SK-N-SH (cell line): Measurements from ENCODE around the gene SSTR3. TPM values are rescaled to one million over a fixed set of nuclear protein-coding genes. Genes with fewer than 3 reads are reported as not detected.

Source experiments
- CTCF ChIA-PET: fragments of 300-600, 350-600 bp; formaldehyde crosslinking; extraction: SDS; loops from one replicate; lab custom pipeline; 2021; lab: Yijun Ruan, JAX
- POLR2A ChIA-PET: fragments of 350-600 bp; sonication (Branson Sonifier 250); formaldehyde crosslinking; extraction: SDS; loops from one replicate; lab custom pipeline; 2020; ENCODE audit warnings: antibody characterized with exemption, inconsistent platforms; lab: Yijun Ruan, JAX
- DNase-seq: peaks from one replicate; pipeline ENCODE4 v3.0.0; 2012
- H2AFZ ChIP-seq: fragments of 200-600 bp; sonication (generic); 2 replicates; pipeline ENCODE4 v1.8.1; 2016; ENCODE audit warnings: antibody characterized with exemption, mild to moderate bottlenecking, low read depth
- H3F3A ChIP-seq: fragments of 200-600 bp; sonication (generic); replicated peaks from 2 replicates; pipeline ENCODE3; 2016; ENCODE audit warnings: antibody characterized with exemption, mild to moderate bottlenecking; ENCODE audit not compliant: insufficient read depth
- H3K27ac ChIP-seq, 2 experiments: fragments of 200-500 bp in 1 of 2; fragments of 200-600 bp in 1 of 2; sonication (Bioruptor generic) in 1 of 2; sonication (generic), shearing (Covaris generic) in 1 of 2; 2 replicates each; pipeline versions ENCODE4 v1.5.1 to v1.6.1; 2014 to 2016; ENCODE audit warnings: low read depth in 2 of 2, inconsistent platforms in 1 of 2, low read length in 1 of 2, mild to moderate bottlenecking in 1 of 2, mixed read lengths in 1 of 2
- H3K27me3 ChIP-seq: fragments of 200-600 bp; sonication (generic), shearing (Covaris generic); 2 replicates; pipeline ENCODE4 v1.6.1; 2016; ENCODE audit warnings: mixed run types; ENCODE audit not compliant: insufficient read depth
- H3K36me3 ChIP-seq, 2 experiments: fragments of 200-500 bp in 1 of 2; fragments of 200-600 bp in 1 of 2; sonication (Bioruptor generic) in 1 of 2; sonication (generic) in 1 of 2; replicated peaks in 1 of 2; 2 replicates each; pipeline versions ENCODE3 to v1.5.1; 2014 to 2016; ENCODE audit warnings: low read length in 1 of 2, mild to moderate bottlenecking in 1 of 2; ENCODE audit not compliant: insufficient read depth in 2 of 2, control insufficient read depth in 1 of 2
- H3K4me1 ChIP-seq, 2 experiments: fragments of 200-500 bp in 1 of 2; fragments of 200-600 bp in 1 of 2; sonication (Bioruptor generic) in 1 of 2; sonication (generic), shearing (Covaris generic) in 1 of 2; 2 replicates each; pipeline versions ENCODE4 v1.5.1 to v1.6.1; 2014 to 2016; ENCODE audit warnings: low read depth in 1 of 2, low read length in 1 of 2, mixed run types in 1 of 2; ENCODE audit not compliant: insufficient read depth in 2 of 2, control insufficient read depth in 1 of 2
- H3K4me2 ChIP-seq: fragments of 200-600 bp; sonication (generic), shearing (Covaris generic); 2 replicates; pipeline ENCODE4 v1.6.1; 2017; ENCODE audit warnings: mixed run types
- H3K4me3 ChIP-seq, 2 experiments: fragments of 200-500 bp in 1 of 2; fragments of 200-600 bp in 1 of 2; sonication (Bioruptor generic) in 1 of 2; sonication (generic), shearing (Covaris generic) in 1 of 2; 2 replicates each; pipeline versions ENCODE4 v1.5.1 to v1.8.1; 2014 to 2016; ENCODE audit warnings: low read depth in 2 of 2, inconsistent platforms in 1 of 2, low read length in 1 of 2, mild to moderate bottlenecking in 1 of 2, mixed read lengths in 1 of 2, moderate library complexity in 1 of 2
- H3K79me2 ChIP-seq: fragments of 200-600 bp; sonication (generic); 2 replicates; pipeline ENCODE4 v1.8.1; 2017; ENCODE audit warnings: mild to moderate bottlenecking; ENCODE audit not compliant: insufficient read depth
- H3K9ac ChIP-seq: fragments of 200-600 bp; sonication (generic); 2 replicates; pipeline ENCODE4 v1.6.1; 2017; ENCODE audit warnings: mixed run types
- H3K9me2 ChIP-seq: fragments of 200-600 bp; sonication (generic); 2 replicates; pipeline ENCODE4 v1.6.1; 2017; ENCODE audit warnings: mixed run types
- H3K9me3 ChIP-seq: fragments of 200-600 bp; sonication (generic); 2 replicates; pipeline ENCODE4 v1.6.1; 2017; ENCODE audit warnings: mixed run types, mild to moderate bottlenecking, moderate library complexity
- H4K20me1 ChIP-seq: fragments of 200-600 bp; sonication (generic); 2 replicates; pipeline ENCODE4 v1.6.1; 2017; ENCODE audit warnings: mild to moderate bottlenecking, mixed run types; ENCODE audit not compliant: insufficient read depth
- EP300 ChIP-seq, 2 experiments: IDR thresholded peaks; 2 replicates each; pipeline versions ENCODE4 v1.4.0 to v1.6.1; 2012; ENCODE audit warnings: borderline replicate concordance in 1 of 2, low read depth in 1 of 2, low read length in 1 of 2
- FOXJ3 ChIP-seq: sonication (generic); formaldehyde crosslinking; IDR thresholded peaks from 2 replicates; pipeline ENCODE4 v1.5.1; 2020; ENCODE audit warnings: mild to moderate bottlenecking, missing genetic modification reagents
- GABPA ChIP-seq: IDR thresholded peaks from 2 replicates; pipeline ENCODE4 v1.4.0; 2012; ENCODE audit warnings: low read depth, mild to moderate bottlenecking
- JUND ChIP-seq: IDR thresholded peaks from 2 replicates; pipeline ENCODE4 v1.4.0; 2012
- MEF2A ChIP-seq: IDR thresholded peaks from 2 replicates; pipeline ENCODE4 v1.4.0; 2012; ENCODE audit warnings: low read depth, borderline replicate concordance
- NRF1 ChIP-seq: IDR thresholded peaks from 2 replicates; pipeline ENCODE4 v1.6.1; 2012; ENCODE audit warnings: low read depth, mild to moderate bottlenecking, low read length
- POLR2AphosphoS5 ChIP-seq: IDR thresholded peaks from 2 replicates; pipeline ENCODE4 v1.6.1; 2012; ENCODE audit warnings: low read depth, low read length
- RAD21 ChIP-seq: IDR thresholded peaks from 2 replicates; pipeline ENCODE4 v1.6.1; 2012; ENCODE audit warnings: mild to moderate bottlenecking, low read length
- RFX5 ChIP-seq: IDR thresholded peaks from 2 replicates; pipeline ENCODE4 v1.6.1; 2012; ENCODE audit warnings: mild to moderate bottlenecking, improper control_type of control experiment, low read length
- RXRA ChIP-seq: IDR thresholded peaks from 2 replicates; pipeline ENCODE4 v1.4.0; 2012; ENCODE audit warnings: low read depth, mild to moderate bottlenecking, borderline replicate concordance
- SIN3A ChIP-seq: IDR thresholded peaks from 2 replicates; pipeline ENCODE4 v1.6.1; 2012; ENCODE audit warnings: low read depth, mild to moderate bottlenecking, low read length, moderate library complexity, borderline replicate concordance
- YY1 ChIP-seq: IDR thresholded peaks from 2 replicates; pipeline ENCODE4 v1.4.0; 2012; ENCODE audit warnings: low read depth, mild to moderate bottlenecking
- WGBS: methylation state at CpG from one replicate; pipeline ENCODE4 v1.1.6; 2017; ENCODE audit warnings: low lambda C conversion rate; 5-methylcytosine and 5-hydroxymethylcytosine counted together
- polyA plus RNA-seq, 3 experiments: library from polyadenylated mRNA; depleted of rRNA; stranded (reverse); fragments of >200 nt; gene quantifications; 2 replicates each; pipeline ENCODE4 v1.2.3, GENCODE V29; 2012
- TF ChIP-seq, protein P1 (sequence below): IDR thresholded peaks from 2 replicates; pipeline ENCODE4 v1.6.1; 2012; ENCODE audit warnings: mild to moderate bottlenecking, low read depth, low read length, moderate library complexity
- TF ChIP-seq, protein P2 (sequence below): IDR thresholded peaks from 2 replicates; pipeline ENCODE4 v1.4.0; 2012; ENCODE audit warnings: low read depth
- TF ChIP-seq, protein P3 (sequence below): IDR thresholded peaks from 2 replicates; pipeline ENCODE4 v1.4.0; 2012; ENCODE audit warnings: low read depth, borderline replicate concordance

The SSTR3 gene
- polyA plus RNA-seq, 1 of the 3 experiments (the other 2 are of a cell fraction) = not detected

DNA sequence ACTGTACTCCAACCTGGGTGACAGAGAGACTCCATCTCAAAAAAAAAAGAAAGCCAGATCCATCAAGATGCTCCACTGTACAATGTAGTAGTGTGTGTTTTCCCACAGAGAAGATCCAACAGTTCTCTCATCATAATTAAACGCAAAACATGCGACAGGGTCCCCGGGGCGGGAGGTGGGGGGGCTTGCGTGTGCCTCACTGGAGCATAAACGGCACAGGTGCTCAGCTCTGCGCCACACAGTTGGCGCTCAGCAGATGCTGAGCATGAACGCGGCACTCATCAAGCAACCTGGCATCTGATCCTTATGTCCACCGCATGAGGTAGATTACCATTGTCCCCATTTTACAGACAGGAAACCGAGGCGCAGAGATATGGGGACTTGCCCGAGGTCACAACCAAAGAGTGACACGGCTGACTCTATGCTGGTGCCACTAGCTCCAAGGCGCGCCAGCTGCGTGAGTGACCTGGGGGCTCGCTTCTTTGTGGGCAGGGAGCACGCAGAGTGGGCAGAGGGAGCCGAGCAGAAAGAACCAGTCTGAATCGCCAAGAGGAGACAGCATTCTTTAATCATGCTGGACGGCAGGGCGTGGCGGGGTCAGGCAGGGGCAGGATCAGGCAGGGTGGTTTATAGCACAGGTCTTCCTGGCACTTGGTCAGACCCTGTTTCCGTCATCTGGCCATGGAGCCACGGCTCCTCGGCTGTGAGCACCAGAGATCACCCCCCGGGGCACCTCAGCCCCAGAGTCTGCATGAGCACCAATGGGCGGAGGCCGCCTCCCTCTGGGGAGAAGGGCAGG is 32.5 kb downstream of the SSTR3 start (continued):
- TF ChIP-seq, protein P1, sequence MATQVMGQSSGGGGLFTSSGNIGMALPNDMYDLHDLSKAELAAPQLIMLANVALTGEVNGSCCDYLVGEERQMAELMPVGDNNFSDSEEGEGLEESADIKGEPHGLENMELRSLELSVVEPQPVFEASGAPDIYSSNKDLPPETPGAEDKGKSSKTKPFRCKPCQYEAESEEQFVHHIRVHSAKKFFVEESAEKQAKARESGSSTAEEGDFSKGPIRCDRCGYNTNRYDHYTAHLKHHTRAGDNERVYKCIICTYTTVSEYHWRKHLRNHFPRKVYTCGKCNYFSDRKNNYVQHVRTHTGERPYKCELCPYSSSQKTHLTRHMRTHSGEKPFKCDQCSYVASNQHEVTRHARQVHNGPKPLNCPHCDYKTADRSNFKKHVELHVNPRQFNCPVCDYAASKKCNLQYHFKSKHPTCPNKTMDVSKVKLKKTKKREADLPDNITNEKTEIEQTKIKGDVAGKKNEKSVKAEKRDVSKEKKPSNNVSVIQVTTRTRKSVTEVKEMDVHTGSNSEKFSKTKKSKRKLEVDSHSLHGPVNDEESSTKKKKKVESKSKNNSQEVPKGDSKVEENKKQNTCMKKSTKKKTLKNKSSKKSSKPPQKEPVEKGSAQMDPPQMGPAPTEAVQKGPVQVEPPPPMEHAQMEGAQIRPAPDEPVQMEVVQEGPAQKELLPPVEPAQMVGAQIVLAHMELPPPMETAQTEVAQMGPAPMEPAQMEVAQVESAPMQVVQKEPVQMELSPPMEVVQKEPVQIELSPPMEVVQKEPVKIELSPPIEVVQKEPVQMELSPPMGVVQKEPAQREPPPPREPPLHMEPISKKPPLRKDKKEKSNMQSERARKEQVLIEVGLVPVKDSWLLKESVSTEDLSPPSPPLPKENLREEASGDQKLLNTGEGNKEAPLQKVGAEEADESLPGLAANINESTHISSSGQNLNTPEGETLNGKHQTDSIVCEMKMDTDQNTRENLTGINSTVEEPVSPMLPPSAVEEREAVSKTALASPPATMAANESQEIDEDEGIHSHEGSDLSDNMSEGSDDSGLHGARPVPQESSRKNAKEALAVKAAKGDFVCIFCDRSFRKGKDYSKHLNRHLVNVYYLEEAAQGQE = no peak

DNA sequence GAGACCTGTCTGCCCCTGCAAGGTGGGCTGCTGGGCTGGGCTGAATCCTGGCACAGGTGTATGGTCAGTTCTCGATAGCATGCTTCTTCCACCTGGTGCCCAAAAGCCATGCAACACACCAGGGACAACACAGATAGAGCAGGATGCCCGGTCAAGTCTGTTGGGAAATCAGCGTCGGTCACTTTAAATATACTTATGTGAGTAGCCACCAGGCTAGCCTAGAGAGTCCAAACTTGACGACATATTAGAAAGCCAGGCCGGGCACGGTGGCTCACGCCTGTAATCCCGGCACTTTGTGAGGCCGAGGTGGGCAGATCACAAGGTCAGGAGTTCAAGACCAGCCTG is 33.2 kb downstream of the SSTR3 start:
- Histone ChIP-seq H3K79me2 (no peaks in the 10 kb centered on the region), H3K4me3 (no peak overlapping the region), H4K20me1 (no peaks in the 10 kb centered on the region), H3K9ac (no peak overlapping the region), H3K4me2 (no peak overlapping the region), H3K36me3 (peaks cover 0 to 20% of the 10 kb centered on the region in 2 experiments), H3K4me1 (peaks cover 0 to 41% of the 10 kb centered on the region in 2 experiments; a peak in 1 of 4 replicates), H3K9me2 (no peaks in the 10 kb centered on the region), H3K9me3 (no peaks in the 10 kb centered on the region), H3K27ac (no peak overlapping the region; a peak in 1 of 4 replicates), H3K27me3 (no peaks in the 10 kb centered on the region), H2AFZ (no peak overlapping the region), H3F3A (no peaks in the 10 kb centered on the region)
- ChIA-PET POLR2A (no interaction called here), CTCF (interaction anchor here (1.4 to 19.4 kb wide), 2 partner anchors 20 to 323 kb away, joined by 4 to 190 read pairs; no protein-coding TSS in a partner anchor)
- TF ChIP-seq FOXJ3 (CRISPR knock-in tag) (no peak), MEF2A (no peak), YY1 (no peak), POLR2AphosphoS5 (no peak), EP300 (IDR thresholded peaks at IDR 0.05; ENCODE audit: borderline replicate concordance in 1 of 2, low read depth in 1 of 2, low read length in 1 of 2) (no peak), SIN3A (no peak), RXRA (no peak), NRF1 (no peak), GABPA (no peak), RFX5 (no peak), RAD21 (no peak), JUND (no peak)
- TF ChIP-seq, protein P2, sequence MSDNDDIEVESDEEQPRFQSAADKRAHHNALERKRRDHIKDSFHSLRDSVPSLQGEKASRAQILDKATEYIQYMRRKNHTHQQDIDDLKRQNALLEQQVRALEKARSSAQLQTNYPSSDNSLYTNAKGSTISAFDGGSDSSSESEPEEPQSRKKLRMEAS = no peak
- TF ChIP-seq, protein P3, sequence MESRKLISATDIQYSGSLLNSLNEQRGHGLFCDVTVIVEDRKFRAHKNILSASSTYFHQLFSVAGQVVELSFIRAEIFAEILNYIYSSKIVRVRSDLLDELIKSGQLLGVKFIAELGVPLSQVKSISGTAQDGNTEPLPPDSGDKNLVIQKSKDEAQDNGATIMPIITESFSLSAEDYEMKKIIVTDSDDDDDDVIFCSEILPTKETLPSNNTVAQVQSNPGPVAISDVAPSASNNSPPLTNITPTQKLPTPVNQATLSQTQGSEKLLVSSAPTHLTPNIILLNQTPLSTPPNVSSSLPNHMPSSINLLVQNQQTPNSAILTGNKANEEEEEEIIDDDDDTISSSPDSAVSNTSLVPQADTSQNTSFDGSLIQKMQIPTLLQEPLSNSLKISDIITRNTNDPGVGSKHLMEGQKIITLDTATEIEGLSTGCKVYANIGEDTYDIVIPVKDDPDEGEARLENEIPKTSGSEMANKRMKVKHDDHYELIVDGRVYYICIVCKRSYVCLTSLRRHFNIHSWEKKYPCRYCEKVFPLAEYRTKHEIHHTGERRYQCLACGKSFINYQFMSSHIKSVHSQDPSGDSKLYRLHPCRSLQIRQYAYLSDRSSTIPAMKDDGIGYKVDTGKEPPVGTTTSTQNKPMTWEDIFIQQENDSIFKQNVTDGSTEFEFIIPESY = no peak
- WGBS = 92% methylated on average over 6 of the region's 10 CpGs
- DNase-seq = no peak
